Measurements from ENCODE around the gene AGER. TPM values are rescaled to one million over a fixed set of nuclear protein-coding genes. Genes with fewer than 3 reads are reported as not detected.

Gene AGER
- total and polyA plus RNA-seq, 2 of the 4 experiments (the other 2 are of a cell fraction) = 0.18 to 4.2 TPM

- peak overlapping the region; percentile 98 for H2AFZ ChIP-seq (replicated peaks; ENCODE audit: low read length, poor library complexity)
- H3K4me1 ChIP-seq (ENCODE audit: control insufficient read depth, insufficient read depth, low read length) = peaks cover 10% of the 10 kb centered on the region
- H2BK120ac ChIP-seq (ENCODE audit: low read depth, low read length) = peak overlapping the region; percentile 61
- H3K4ac ChIP-seq (ENCODE audit: low read depth, low read length) = peak overlapping the region; percentile 96
- in situ Hi-C loops (cut with MboI; ENCODE audit: low sequenced_read_pairs) (loop anchor here (25.0 kb wide), 1 partner anchor 766 kb away; the partner anchor contains the start of genes BRD2 and HLA-DMA), intact Hi-C loops (cut with micrococcal nuclease) (loop anchor here (1.0 to 2.0 kb wide), 4 partner anchors 42 to 77 kb away; partner anchors contain the start of genes FKBPL and PPT2), dilution Hi-C loops (cut with HindIII; ENCODE audit: low sequenced_read_pairs, unreplicated experiment) (no loop called here)
- BruUV-seq (replicated peaks) = no TSS peak
- POLR2A ChIA-PET (ENCODE audit: unreplicated experiment) = interaction anchor here (0.8 to 1.2 kb wide), 4 partner anchors 9 to 776 kb away, joined by 4 to 7 read pairs (median 4); no protein-coding TSS in a partner anchor
- CTCF ChIA-PET = interaction anchor here (0.8 to 1.1 kb wide), 3 partner anchors 45 to 673 kb away, joined by 4 to 6 read pairs (median 4); no protein-coding TSS in a partner anchor
- peak overlapping the region; percentile 70 for H3K18ac ChIP-seq (ENCODE audit: low read depth, low read length)
- H3K27ac ChIP-seq (ENCODE audit: insufficient read depth, low read length) = peak overlapping the region; percentile 94
- H2BK5ac ChIP-seq (ENCODE audit: low read depth, low read length, poor library complexity, severe bottlenecking) = peak overlapping the region; percentile 91
- TF ChIP-seq CHD1 (IDR thresholded peaks at IDR 0.05; ENCODE audit: low read depth, low read length) (peak; percentile 97), MAZ (IDR thresholded peaks at IDR 0.05; ENCODE audit: borderline replicate concordance, low read depth, low read length) (peak; percentile 72), RCOR1 (IDR thresholded peaks at IDR 0.05; ENCODE audit: insufficient replicate concordance, low read length) (no peak), CEBPB (IDR thresholded peaks at IDR 0.05; ENCODE audit: low read depth, low read length) (no peak), BHLHE40 (IDR thresholded peaks at IDR 0.05; ENCODE audit: low read depth, low read length) (peak; percentile 72), RFX5 (IDR thresholded peaks at IDR 0.05; ENCODE audit: low read depth, low read length) (0 out of 2 replicates have a peak, but pooled peaks have one; percentile 2), MAFK (IDR thresholded peaks at IDR 0.05; ENCODE audit: low read depth, low read length) (peak; percentile 92), FOS (IDR thresholded peaks at IDR 0.05; ENCODE audit: low read depth, low read length) (0 out of 2 replicates have a peak, but pooled peaks have one; percentile 30), ELK1 (IDR thresholded peaks at IDR 0.05; ENCODE audit: borderline replicate concordance, low read depth, low read length) (no peak), USF2 (IDR thresholded peaks at IDR 0.05; ENCODE audit: low read depth, low read length) (peak; percentile 10; the same call in 1 of the 2 replicates), POLR2A (IDR thresholded peaks at IDR 0.05; ENCODE audit: low read depth, low read length) (peak; percentile 95), NFE2L2 (IDR thresholded peaks at IDR 0.05; ENCODE audit: low read depth, low read length) (0 out of 2 replicates have a peak, but pooled peaks have one; percentile 7)
- no peaks in the 10 kb centered on the region for H3K9me3 ChIP-seq (ENCODE audit: control insufficient read depth, insufficient read depth, low read length)
- H2AK5ac ChIP-seq (ENCODE audit: low read depth, low read length) = peak overlapping the region; percentile 96
- H3K4me2 ChIP-seq (ENCODE audit: low read depth, low read length) = peak overlapping the region; percentile 86
- no peaks in the 10 kb centered on the region for H3K36me3 ChIP-seq (ENCODE audit: control insufficient read depth, insufficient read depth, low read length)
- H3K23ac ChIP-seq (ENCODE audit: low read depth, low read length) = peak overlapping the region; percentile 63
- 0% methylated on average over 30 of the region's 58 CpGs; no CpG with 5 or more reads in 1 of the 2 experiments for WGBS, 2 experiments (ENCODE audit: extremely low coverage in 2 of 2, insufficient read length in 1 of 2)
- H3K4me3 ChIP-seq (ENCODE audit: insufficient read depth, low read depth, low read length) = peak overlapping the region; percentile 67
- H3K56ac ChIP-seq (ENCODE audit: extremely low read depth, insufficient read depth, low read length) = peak overlapping the region; percentile 89
- H2BK20ac ChIP-seq (ENCODE audit: low read depth, low read length) = no peak overlapping the region; the same call in 1 of the 2 replicates
- peak overlapping the region; percentile 85 for H2AK9ac ChIP-seq (replicated peaks; ENCODE audit: low read depth, low read length, poor library complexity)
- H3K9ac ChIP-seq (ENCODE audit: low read depth, low read length) = peak overlapping the region; percentile 91
- peak overlapping the region; percentile 50; the same call in 1 of the 3 replicates for H2BK15ac ChIP-seq (ENCODE audit: low read depth, low read length)
- H4K5ac ChIP-seq (ENCODE audit: low read depth, low read length) = peak overlapping the region; percentile 77
- ATAC-seq (ENCODE audit: low read depth) (peak; percentile 1), DNase-seq (peak; percentile 88)
- peak overlapping the region; percentile 95 for H3K14ac ChIP-seq (replicated peaks; ENCODE audit: low read depth, low read length)
- H3K9me1 ChIP-seq (ENCODE audit: insufficient read depth, low read length) = peaks cover 25% of the 10 kb centered on the region
- peak overlapping the region; percentile 94 for H4K91ac ChIP-seq (ENCODE audit: insufficient read depth, low read depth, low read length)
- peak overlapping the region; percentile 98 to 99 for H4K8ac ChIP-seq (ENCODE audit: low read depth in 2 of 2, low read length in 2 of 2)
- peaks cover 14 to 38% of the 10 kb centered on the region in 2 experiments for H3K79me1 ChIP-seq (ENCODE audit: low read depth in 1 of 2, low read length in 2 of 2)
- H4K20me1 ChIP-seq (ENCODE audit: insufficient read depth, low read length) = no peaks in the 10 kb centered on the region
- H3K27me3 ChIP-seq (ENCODE audit: control insufficient read depth, insufficient read depth, low read length) = peaks cover 3% of the 10 kb centered on the region; the same call in 1 of the 2 replicates
These were observed 12.0 kb upstream of the AGER start for GRCh38 chr6:32195902-32196681.

Data from IMR-90 (cell line).